ENCODE measurements around the gene TEX55.
A peak's percentile ranks its signal among the peaks of the same experiment; 100 is the strongest.
"Not testable (repeated sequence)": the region's sequence is repeated elsewhere in the genome, so short reads cannot be mapped to it uniquely, and the experiment has no call there.

TEX55 gene

DNA sequence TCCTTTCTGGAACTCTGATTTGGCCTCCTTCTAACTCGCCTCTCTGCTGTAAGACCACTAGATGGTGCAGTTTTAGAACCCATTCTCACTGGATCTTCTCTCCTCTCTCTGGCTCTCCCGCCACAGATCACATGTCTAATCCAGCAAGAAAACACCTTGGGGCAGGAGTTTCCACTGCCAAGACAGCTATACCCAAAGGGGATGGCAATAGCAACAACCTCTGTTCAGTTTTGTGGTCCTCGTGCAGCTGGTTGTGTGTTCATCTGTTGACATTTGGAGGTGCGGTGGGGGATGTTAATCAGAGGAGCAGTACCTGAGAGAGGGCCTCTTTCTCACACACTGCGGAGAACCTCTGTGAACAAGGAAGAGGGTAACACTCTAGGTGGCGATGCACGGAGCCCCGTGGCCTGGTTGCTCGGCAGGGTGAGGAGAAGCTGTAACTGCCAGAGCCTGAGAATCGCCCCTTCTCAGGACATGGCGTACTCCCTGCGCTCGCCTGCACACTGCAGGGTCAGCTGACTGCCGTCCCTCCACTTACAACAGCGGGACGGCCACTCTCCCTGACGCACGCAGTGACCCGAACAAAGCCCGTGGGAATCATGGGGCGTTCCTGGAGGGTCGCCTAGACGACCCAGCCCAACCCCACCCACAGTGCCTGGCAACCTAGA lies at the start of gene TEX55:
TEX55 (plus strand) TSS at position 666 of the 668 bp plus-strand sequence. CDS start 25 bp downstream, outside the sequence.
- DNase-seq: peak; percentile 96

- no peak for DNase-seq
Measured at GRCh38 chr3:119098003-119098402, 48.0 kb upstream of the TEX55 start.

DNA sequence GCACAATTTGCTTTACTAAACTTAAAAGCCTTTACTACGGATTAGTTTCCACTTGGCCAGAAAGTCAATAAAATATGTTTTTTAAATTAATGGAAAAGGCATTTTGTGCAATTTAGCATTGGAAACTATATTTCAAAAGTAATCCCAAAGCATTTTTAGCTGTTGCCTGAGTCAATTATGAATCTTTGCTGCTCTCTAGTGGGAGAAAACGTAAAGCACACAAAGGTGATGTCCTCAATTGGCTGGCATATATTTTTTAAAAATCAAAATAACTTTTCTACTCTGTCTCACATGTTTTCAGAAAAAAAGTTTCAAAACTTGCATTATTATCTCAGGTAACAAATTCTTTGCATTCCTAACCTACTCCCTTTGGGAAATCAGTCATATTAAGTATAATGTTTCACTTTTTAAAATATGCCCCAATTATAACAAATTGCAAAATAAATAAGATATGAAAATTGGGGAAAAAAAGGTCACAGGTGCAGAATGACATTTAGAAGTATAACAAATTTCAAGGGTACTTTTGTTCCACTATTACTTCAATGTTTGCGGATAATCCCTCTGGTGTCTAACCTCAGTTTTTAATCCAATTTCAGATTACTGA lies 47.2 kb upstream of the TEX55 start:
- DNase-seq: peak; percentile 19

- DNase-seq: no peak
Measured at GRCh38 chr3:119099785-119100184, 46.2 kb upstream of the TEX55 start.

- no peak for DNase-seq
Measured at GRCh38 chr3:119104031-119104430, 41.9 kb upstream of the TEX55 start.

DNA sequence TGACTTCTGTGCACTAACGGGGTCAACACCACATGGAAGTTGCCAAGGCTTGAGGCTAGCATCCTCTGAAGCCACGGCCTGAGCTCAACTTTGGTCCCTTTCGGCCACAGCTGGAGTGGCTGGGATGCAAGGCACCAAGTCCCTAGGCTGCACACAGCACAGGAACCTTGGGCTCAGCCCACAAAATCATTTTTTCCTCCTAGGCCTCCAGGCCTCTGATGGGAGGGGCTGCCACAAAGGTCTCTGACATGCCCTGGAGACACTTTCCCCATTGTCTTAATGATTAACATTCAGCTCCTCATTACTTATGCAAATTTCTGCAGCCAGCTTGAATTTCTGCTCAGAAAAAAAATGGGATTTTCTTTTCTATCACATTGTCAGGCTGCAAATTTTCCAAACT lies 27.6 kb upstream of the TEX55 start:
- not testable (repeated sequence) for DNase-seq

DNA sequence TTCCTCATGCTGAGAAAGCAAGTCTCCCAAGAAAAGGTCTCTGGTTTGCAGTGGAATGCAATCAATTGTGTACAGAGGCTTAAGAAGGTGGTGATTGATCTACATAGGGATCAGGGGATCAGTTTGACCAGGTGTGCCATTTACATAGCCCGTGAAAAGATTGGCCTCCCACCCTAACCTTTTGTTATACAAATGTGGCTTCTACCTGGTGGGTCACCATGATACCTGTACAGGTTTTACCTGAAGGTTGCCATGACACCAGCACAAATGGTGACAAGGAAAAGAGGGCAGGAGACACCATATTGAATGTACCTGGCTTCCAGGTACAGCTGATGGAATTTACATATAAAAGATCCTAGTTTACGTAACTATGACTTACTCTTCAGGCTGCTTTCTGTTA lies 25.5 kb upstream of the TEX55 start:
- no peak for DNase-seq

DNA sequence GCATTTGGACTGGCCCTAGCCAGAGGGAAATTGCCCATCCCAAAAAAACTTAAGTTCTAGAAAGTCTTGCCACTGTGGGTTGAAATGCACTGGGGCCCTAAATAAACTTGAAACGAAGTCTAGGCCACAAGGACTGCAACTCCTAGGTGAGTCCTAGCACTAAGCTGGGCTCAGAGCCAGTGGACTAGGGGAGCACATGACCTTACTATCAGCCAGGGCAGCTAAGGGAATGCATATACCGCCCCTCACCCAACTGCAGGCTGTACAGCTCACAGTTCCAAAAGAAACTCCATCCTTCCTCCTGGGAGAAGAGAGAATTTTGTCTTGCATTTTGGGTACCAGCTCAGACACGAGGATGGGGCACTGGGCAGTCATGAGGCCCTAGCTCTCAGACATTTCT lies 23.6 kb upstream of the TEX55 start:
- no peak for DNase-seq

GRCh38 chr3:119125342-119125741 lies 20.6 kb upstream of the TEX55 start:
- DNase-seq: no peak

- DNase-seq: no peak
Measured at GRCh38 chr3:119125742-119126504, 20.0 kb upstream of the TEX55 start.

GRCh38 chr3:119130291-119130690 lies 15.7 kb upstream of the TEX55 start:
- not testable (repeated sequence) for DNase-seq

GRCh38 chr3:119132291-119132690 lies 13.7 kb upstream of the TEX55 start:
- not testable (repeated sequence) for DNase-seq

DNA sequence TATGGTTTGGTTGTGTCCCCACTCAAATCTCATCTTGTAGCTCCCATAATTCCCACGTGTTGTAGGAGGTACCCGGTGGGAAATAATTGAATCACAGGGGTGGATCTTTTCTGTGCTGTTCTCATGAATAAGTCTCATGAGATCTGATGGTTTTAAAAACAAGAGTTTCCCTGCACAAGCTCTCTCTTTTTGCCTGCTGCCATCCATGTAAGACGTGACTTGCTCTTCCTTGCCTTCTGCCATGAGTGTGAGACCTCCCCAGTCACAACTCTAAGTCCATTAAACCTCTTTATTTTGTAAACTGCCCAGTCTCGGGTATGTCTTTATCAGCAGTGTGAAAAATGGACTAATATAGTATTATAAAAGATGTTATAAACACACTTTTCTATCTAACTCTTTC lies 6.6 kb upstream of the TEX55 start:
- DNase-seq: not testable (repeated sequence)

- DNase-seq: no peak
Measured at GRCh38 chr3:119140466-119140865, 5.5 kb upstream of the TEX55 start.

GRCh38 chr3:119145128-119145499 lies 851 bp upstream of the TEX55 start:
- no peak for DNase-seq

DNA sequence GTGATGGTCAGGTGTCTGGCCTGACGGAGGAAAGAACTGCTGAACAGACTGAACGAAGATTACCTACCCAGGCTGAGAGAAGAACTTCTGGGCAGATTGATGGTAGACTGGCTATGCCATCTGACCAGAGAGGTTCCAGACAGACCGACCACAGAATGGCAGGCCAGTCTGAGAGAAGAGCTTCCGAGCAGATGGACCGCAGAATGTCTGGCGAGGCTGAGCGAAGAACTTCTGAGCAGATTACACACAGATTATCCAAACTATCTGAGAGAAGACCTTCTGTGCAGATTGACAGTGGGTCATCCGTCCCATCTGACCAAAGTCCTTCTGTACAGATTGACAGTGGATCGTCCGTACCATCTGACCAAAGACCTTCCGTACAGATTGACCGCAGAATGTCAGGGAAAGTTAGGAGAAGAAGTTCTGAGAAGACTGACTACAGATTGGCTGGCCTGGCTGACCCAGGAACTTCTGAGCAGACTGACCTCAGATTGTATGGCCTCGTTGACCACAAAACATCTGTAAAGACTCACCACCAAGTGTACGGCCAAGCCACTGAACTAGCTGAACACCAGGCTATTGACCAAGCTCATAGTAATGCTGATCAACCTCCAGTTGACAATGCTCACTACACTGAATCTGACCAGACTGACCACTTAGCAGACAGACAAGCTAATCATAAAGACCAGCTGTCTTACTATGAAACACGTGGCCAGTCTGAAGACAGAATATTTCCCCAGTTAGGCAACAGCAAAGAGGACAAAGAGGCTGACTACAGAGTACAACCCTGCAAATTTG lies 812 bp downstream of the TEX55 start:
- no peak for DNase-seq

DNA sequence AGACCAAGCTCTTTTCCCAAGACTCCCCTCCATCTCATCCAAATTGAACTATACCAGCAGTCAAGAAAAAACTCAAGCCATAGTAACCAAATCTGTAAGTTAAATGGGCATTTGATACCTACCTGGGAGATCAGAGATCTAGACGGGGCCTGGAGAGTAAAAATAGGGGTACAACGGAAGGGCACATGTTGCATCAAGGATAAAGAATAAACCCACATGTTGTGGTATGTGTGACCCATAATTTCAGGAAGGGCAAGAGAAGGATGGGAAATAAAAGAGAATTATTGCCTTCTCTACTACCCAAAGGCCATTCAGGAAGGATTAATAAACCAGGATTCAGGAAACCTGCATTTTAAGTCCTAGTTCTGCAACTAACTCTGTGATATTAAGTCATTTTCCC lies 1.5 kb downstream of the TEX55 start:
- no peak for DNase-seq

- DNase-seq: no peak
Measured at GRCh38 chr3:119148493-119149180, 2.7 kb downstream of the TEX55 start.

DNA sequence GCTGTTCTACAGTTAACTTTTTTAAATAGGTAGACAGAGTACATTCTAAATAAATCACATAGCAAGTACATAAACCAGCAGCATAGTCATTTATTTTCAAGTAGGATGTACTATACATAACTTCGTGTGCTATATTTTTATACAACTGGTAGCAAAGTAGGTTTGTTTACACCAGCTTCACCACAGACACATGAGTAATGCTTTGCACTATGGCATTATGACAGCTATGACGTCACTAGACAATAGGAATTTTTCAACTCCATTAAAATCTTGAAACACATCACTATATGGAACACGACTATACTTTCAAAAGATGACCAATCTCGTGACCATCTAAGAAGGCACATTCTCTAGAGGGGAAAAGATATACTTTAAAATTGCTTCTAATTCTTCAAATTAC lies 3.5 kb downstream of the TEX55 start:
- no peak for DNase-seq

- DNase-seq: no peak
Measured at GRCh38 chr3:119156868-119157267, 10.9 kb downstream of the TEX55 start.

- DNase-seq: no peak
Measured at GRCh38 chr3:119157971-119158370, 12.0 kb downstream of the TEX55 start.

DNA sequence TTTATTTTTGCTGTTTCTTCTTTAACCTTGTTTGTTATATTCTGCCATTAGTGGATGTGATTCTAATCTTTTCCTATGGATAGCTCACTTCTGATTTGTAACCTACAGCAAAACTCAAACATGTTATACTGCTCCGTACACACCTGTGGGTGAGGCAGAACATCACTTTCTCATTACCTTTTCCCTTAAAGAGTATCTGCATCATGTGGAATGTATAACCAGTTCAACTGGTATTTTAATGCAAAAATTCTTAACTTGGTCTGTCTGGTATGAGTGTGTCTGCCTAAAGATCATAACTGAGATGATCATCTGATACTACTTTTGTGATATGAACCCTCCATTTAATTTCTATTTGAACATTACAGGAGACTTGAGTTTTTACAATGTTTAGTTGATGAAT lies 14.4 kb downstream of the TEX55 start:
- DNase-seq: no peak

DNA sequence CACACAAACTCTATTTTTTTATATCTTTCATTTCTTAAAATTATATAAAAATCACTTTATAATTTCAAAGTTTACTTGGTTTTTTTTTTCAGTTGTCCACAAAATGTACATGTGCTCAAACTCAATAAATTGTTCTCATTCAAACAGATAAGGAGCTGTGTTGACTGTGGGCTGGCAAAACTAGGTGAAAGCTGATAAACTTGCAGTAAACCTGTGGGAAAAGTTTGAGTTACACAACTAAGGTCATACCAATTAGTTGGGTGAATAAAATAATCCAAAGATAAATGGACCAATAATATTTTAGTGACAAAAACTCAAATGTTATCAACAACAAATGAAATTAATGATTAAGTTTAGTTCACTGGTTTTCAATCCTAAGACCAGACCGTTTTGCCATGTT lies 14.8 kb downstream of the TEX55 start:
- DNase-seq: no peak
